Measurements from ENCODE around the gene SMYD2. TPM values are rescaled to one million over a fixed set of nuclear protein-coding genes. Genes with fewer than 3 reads are reported as not detected.

Gene SMYD2
- total and polyA plus RNA-seq, 2 experiments from 2014 or later = 34.4 to 39.8 TPM

GRCh38 chr1:214329470-214330220, 48.7 kb downstream of the SMYD2 start:
- H3K4me1 ChIP-seq (ENCODE audit: insufficient read depth) = no peaks in the 10 kb centered on the region
- no peak for DNase-seq (ENCODE audit: low spot score)
- no peak overlapping the region for H3K27ac ChIP-seq
- no peak overlapping the region for H3K4me2 ChIP-seq
- no peak for TF ChIP-seq EZH2 (IDR thresholded peaks at IDR 0.05; ENCODE audit: borderline replicate concordance)
- TF ChIP-seq CTCF (IDR thresholded peaks at IDR 0.05; ENCODE audit: poor library complexity) = no peak
- no peak for TF ChIP-seq EZH2phosphoT487 (IDR thresholded peaks at IDR 0.05; ENCODE audit: low read depth, severe bottlenecking, unreplicated experiment)
- no peaks in the 10 kb centered on the region for H3K9me3 ChIP-seq (ENCODE audit: low read depth)
- 88% methylated on average over 20 of the region's 20 CpGs for WGBS (ENCODE audit: low lambda C conversion rate, missing lambda C conversion rate)
- H2AFZ ChIP-seq = no peak overlapping the region
- no peaks in the 10 kb centered on the region for H3K79me2 ChIP-seq
- no peaks in the 10 kb centered on the region for H4K20me1 ChIP-seq (ENCODE audit: insufficient read depth, poor library complexity, severe bottlenecking)
- no peaks in the 10 kb centered on the region for H3K27me3 ChIP-seq
- no peak overlapping the region for H3K4me3 ChIP-seq
- no peaks in the 10 kb centered on the region for H3K9me2 ChIP-seq (replicated peaks; ENCODE audit: insufficient read depth)
- H3K36me3 ChIP-seq (replicated peaks; ENCODE audit: insufficient read depth, low read depth) = no peaks in the 10 kb centered on the region

- Histone ChIP-seq H3K4me2 (no peak overlapping the region), H3K36me3 (replicated peaks; ENCODE audit: insufficient read depth, low read depth) (no peaks in the 10 kb centered on the region), H3K9me2 (replicated peaks; ENCODE audit: insufficient read depth) (no peaks in the 10 kb centered on the region), H2AFZ (no peak overlapping the region), H3K27ac (no peak overlapping the region), H3K4me1 (ENCODE audit: insufficient read depth) (no peaks in the 10 kb centered on the region), H3K9me3 (ENCODE audit: low read depth) (no peaks in the 10 kb centered on the region), H3K79me2 (no peaks in the 10 kb centered on the region), H3K4me3 (no peak overlapping the region), H4K20me1 (ENCODE audit: insufficient read depth, poor library complexity, severe bottlenecking) (no peaks in the 10 kb centered on the region), H3K27me3 (no peaks in the 10 kb centered on the region)
- WGBS (ENCODE audit: low lambda C conversion rate, missing lambda C conversion rate) = 76% methylated on average over 3 of the region's 3 CpGs
- no peak for TF ChIP-seq CTCF (IDR thresholded peaks at IDR 0.05; ENCODE audit: poor library complexity)
- no peak for TF ChIP-seq EZH2 (IDR thresholded peaks at IDR 0.05; ENCODE audit: borderline replicate concordance)
- TF ChIP-seq EZH2phosphoT487 (IDR thresholded peaks at IDR 0.05; ENCODE audit: low read depth, severe bottlenecking, unreplicated experiment) = no peak
- no peak for DNase-seq (ENCODE audit: low spot score)
Measured at GRCh38 chr1:214330222-214330621, 49.3 kb downstream of the SMYD2 start.

- 95% methylated on average over 12 of the region's 12 CpGs for WGBS (ENCODE audit: low lambda C conversion rate, missing lambda C conversion rate)
Measured at GRCh38 chr1:214330715-214331114, 49.8 kb downstream of the SMYD2 start.

More at GRCh38 chr1:214330715-214331114, 49.8 kb downstream of the SMYD2 start:
- Histone ChIP-seq H3K4me2 (no peak overlapping the region), H3K27ac (no peak overlapping the region), H3K79me2 (no peaks in the 10 kb centered on the region), H3K9me3 (ENCODE audit: low read depth) (no peaks in the 10 kb centered on the region), H3K9me2 (replicated peaks; ENCODE audit: insufficient read depth) (no peaks in the 10 kb centered on the region), H3K4me3 (no peak overlapping the region), H4K20me1 (ENCODE audit: insufficient read depth, poor library complexity, severe bottlenecking) (no peaks in the 10 kb centered on the region), H3K27me3 (no peaks in the 10 kb centered on the region), H3K4me1 (ENCODE audit: insufficient read depth) (no peaks in the 10 kb centered on the region), H2AFZ (no peak overlapping the region), H3K36me3 (replicated peaks; ENCODE audit: insufficient read depth, low read depth) (no peaks in the 10 kb centered on the region)
- TF ChIP-seq EZH2phosphoT487 (IDR thresholded peaks at IDR 0.05; ENCODE audit: low read depth, severe bottlenecking, unreplicated experiment) = no peak
- no peak for TF ChIP-seq CTCF (IDR thresholded peaks at IDR 0.05; ENCODE audit: poor library complexity)
- TF ChIP-seq EZH2 (IDR thresholded peaks at IDR 0.05; ENCODE audit: borderline replicate concordance) = no peak
- no peak for DNase-seq (ENCODE audit: low spot score)
